Mononuclear cell (primary cell): ENCODE data around the gene NMNAT2. TPM values are rescaled to one million over a fixed set of nuclear protein-coding genes. Genes with fewer than 3 reads are reported as not detected.

Experiments used
- H3K27me3 ChIP-seq: 2 replicates; pipeline ENCODE4 v1.6.0; 2011; ENCODE audit warnings: low read length, control low read depth; ENCODE audit not compliant: insufficient read depth
- H3K4me1 ChIP-seq: 2 replicates; pipeline ENCODE4 v1.5.1; 2011; ENCODE audit warnings: mild to moderate bottlenecking, low read length, control low read depth; ENCODE audit not compliant: insufficient read depth
- H3K4me3 ChIP-seq: 2 replicates; pipeline ENCODE4 v1.5.1; 2011; ENCODE audit warnings: mild to moderate bottlenecking, low read length, moderate library complexity
- H3K9me3 ChIP-seq: 2 replicates; pipeline ENCODE4 v1.5.1; 2011; ENCODE audit warnings: low read depth, mild to moderate bottlenecking, control low read depth, low read length
- total RNA-seq: library from RNA; depleted of rRNA; stranded (reverse); fragments of >200 nt; gene quantifications from one replicate; pipeline ENCODE4 v1.2.3, GENCODE V29; 2012

NMNAT2 gene
- total RNA-seq, 1 donor: not detected

DNA sequence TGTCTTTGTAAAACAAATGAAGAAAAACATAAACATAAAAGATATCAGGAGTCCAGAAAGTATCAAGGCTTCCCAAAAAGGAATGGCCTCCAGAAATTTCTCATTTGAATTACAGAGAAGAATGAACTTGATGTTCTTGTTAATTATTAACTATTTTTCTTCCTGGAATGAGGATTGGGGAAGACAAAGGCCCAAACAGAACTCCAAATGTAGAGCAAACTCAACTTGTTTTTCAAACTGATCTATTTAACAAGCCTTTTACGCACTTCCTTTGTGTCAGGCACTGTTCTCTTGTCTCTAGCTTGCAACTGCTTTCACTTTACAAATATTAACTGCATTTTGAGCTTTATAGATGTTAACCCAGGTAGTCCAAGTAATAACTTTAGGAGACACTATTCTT, 186.6 kb downstream of the NMNAT2 start:
- Histone ChIP-seq H3K4me3 (no peak overlapping the region), H3K27me3 (no peaks in the 10 kb centered on the region), H3K4me1 (no peaks in the 10 kb centered on the region), H3K9me3 (no peaks in the 10 kb centered on the region)

DNA sequence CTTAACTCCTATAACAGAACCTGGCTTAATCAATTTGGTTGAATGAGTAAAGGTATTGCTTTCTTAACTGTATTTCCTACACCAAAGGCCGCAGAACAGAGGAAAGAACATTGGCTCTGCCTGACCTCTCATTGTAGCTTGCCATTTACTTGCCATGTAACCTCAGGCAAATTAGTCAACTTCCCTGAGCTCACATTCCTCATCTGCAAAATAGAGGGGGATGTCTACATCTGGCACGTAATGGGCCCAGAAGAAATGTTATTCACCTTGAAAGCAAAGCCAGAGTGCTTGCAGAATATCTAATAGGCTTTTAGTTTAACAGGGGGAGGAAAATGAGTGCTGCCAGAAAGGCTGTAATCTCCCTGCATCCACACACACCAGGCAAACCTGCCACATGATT, 187.8 kb downstream of the NMNAT2 start:
- Histone ChIP-seq H3K9me3 (no peaks in the 10 kb centered on the region), H3K4me3 (no peak overlapping the region), H3K4me1 (no peaks in the 10 kb centered on the region), H3K27me3 (no peaks in the 10 kb centered on the region)

DNA sequence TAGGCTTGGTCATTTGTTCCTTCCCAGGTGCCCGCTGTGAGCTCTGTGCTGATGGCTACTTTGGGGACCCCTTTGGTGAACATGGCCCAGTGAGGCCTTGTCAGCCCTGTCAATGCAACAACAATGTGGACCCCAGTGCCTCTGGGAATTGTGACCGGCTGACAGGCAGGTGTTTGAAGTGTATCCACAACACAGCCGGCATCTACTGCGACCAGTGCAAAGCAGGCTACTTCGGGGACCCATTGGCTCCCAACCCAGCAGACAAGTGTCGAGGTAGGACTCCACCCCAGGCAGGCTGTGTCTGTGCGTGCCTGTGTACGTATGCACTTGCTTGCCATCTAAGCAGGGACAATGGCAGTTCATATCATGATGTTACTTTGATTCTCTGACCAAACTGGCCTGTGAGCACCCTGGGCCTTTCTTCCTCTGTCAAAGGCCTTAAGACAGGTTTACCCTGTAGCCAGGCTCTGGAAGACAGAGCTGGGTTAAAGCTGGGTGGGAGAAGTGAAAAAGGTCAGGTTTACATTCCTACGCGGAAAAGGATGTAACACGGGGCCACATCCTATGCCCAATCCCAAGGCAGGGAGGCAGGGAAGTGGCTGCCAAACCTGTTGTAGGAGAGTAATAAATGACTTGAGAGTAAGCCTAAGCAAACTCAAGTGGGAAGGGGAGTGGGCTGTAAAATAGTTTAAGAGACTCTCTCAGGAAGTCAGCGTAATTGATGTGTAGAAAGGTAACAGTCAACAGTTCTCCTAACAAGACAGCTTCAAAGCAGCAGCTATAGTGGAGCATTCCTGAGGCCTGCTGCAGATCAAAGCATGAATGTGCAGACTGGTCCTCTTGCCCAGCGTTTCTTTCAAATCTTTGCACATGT, 189.6 kb downstream of the NMNAT2 start:
- Histone ChIP-seq H3K9me3 (no peaks in the 10 kb centered on the region), H3K4me3 (no peak overlapping the region), H3K27me3 (no peaks in the 10 kb centered on the region), H3K4me1 (no peaks in the 10 kb centered on the region)

DNA sequence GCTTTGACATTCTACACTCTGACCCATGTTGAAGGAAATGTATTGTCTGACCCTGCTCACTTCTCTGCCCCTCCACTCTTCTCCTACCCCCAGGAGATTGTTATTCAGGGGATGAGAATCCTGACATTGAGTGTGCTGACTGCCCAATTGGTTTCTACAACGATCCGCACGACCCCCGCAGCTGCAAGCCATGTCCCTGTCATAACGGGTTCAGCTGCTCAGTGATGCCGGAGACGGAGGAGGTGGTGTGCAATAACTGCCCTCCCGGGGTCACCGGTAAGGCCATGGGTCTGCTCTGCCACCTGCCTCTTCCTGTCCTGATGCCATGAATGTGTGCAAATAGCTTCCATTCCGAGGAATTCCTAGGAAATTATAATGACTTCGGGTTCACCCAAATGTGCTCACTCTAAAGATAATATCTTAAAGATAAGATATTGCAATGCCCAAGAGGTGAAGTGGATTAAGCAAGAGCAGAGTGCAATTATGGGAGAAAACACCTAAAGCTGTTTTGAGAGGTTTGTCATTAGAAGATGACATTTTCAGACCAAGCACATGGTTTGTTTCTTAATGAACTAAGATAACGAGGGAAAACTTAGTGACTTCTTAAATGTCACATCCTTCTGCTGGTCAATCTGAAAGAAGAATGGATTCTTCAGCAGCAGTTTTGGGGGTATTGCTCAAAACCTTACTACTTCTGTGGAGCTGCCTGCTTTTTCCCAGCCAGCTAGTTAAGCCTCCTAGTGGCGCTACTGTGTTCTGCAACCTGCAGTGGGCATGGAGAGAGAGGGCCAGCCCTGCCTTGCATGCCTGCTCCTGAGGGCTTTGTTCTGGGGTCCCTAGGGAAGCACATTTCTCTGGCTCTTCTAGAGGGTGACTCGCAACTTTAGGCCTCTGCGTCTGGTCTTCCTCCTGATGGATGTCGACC, 190.5 kb downstream of the NMNAT2 start:
- Histone ChIP-seq H3K4me1 (no peaks in the 10 kb centered on the region), H3K4me3 (no peak overlapping the region), H3K9me3 (no peaks in the 10 kb centered on the region), H3K27me3 (no peaks in the 10 kb centered on the region)

DNA sequence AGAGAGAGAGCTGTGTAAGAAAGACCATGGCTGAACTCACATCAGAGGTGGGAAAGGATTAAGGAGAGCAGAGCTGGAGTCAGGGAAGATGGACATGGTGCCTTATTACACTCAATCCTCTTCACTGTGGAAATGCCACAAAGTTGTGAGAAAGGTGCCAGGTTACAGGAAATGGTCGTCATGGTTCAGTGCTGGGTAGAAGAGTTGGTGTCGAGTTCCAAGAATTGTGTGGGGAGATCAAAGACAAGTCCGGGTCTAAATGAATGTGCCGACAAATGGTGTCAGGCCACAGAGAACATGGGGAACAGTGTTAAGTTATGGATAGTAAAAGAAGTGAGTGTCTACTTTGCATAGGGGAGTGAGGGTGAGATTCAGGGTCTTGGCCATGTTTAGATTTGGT, 191.2 kb downstream of the NMNAT2 start:
- Histone ChIP-seq H3K4me3 (no peak overlapping the region), H3K4me1 (no peaks in the 10 kb centered on the region), H3K27me3 (no peaks in the 10 kb centered on the region)

DNA sequence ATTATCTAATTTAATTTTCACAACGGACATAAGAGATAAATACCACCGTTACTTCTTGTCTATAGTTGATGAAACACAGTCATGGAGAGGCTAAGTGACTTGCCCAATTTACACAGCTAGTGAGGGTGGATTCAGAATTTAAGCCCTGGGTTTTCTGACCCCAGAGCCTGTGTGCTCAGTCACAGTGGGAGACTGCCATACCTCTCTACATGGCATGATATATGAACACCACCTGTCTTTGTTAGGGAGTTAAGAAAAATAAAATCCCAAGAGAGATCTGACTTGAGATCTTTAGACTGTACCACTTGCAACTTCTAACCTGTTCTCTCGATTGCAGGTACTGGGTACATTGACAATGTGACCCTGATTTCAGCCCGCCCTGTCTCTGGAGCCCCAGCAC, 191.8 kb downstream of the NMNAT2 start:
- no peaks in the 10 kb centered on the region for H3K27me3 ChIP-seq
- no peaks in the 10 kb centered on the region for H3K4me1 ChIP-seq
- no peaks in the 10 kb centered on the region for H3K9me3 ChIP-seq
- no peak overlapping the region for H3K4me3 ChIP-seq

More for the DNA sequence above, 191.2 kb downstream of the NMNAT2 start:
- H3K9me3 ChIP-seq: no peaks in the 10 kb centered on the region

DNA sequence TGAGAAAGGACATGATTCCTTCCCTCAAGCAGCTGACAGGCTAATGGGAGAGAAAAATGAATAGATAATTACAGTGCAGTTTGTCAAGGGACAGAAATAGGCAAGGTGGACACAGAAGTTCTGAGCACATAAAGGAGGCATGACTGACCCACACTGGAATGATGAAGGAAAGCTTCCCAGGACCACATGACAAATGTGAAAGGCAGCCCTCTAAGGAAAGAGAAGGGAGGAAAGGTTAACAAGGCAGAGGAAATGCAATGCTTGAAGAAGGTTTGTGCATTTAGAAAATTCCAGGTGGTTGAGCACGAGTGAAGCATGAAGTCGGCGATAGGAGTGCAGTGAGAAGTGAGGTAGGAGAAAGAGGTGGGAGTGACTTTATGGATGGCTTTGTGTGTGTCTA, 194.7 kb downstream of the NMNAT2 start:
- H3K27me3 ChIP-seq: no peaks in the 10 kb centered on the region

DNA sequence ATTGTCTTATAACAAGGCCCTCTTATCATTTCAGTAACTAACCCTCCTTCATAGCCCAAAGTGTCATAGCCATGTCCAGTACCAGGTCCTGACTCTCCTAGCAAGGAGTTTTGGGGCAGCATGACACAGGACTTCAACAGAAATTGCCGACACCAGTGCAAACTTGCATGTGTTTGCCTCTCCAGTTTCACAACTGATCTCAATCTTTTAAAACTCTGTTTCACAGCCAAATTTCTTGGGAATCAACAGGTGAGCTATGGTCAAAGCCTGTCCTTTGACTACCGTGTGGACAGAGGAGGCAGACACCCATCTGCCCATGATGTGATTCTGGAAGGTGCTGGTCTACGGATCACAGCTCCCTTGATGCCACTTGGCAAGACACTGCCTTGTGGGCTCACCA, 195.3 kb downstream of the NMNAT2 start:
- Histone ChIP-seq H3K27me3 (no peaks in the 10 kb centered on the region), H3K4me1 (peaks cover 6% of the 10 kb centered on the region), H3K9me3 (no peaks in the 10 kb centered on the region), H3K4me3 (no peak overlapping the region)

More for the DNA sequence above, 194.7 kb downstream of the NMNAT2 start:
- no peak overlapping the region for H3K4me3 ChIP-seq
- no peaks in the 10 kb centered on the region for H3K9me3 ChIP-seq
- H3K4me1 ChIP-seq: peaks cover 5% of the 10 kb centered on the region

DNA sequence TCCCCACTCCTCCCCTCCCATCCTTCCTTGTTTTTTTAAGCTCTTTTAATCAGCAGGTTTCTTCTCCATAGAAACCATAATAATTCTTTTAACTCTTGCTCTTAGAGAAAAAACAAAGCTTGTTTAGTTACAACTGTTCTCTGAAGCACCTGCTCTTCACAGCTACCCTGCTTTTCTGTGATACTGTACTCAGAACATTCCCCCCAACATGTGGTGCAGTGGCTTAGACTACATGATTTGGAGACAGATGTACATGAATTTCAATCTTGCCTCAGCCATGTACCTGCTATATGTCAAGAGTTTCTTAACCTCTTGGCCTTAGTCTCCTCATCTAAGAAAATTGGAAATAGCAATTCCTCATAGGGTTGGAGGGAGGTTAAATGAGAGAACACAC, 198.6 kb downstream of the NMNAT2 start:
- Histone ChIP-seq H3K4me3 (no peak overlapping the region), H3K9me3 (no peaks in the 10 kb centered on the region), H3K27me3 (no peaks in the 10 kb centered on the region), H3K4me1 (peaks cover 6% of the 10 kb centered on the region)

DNA sequence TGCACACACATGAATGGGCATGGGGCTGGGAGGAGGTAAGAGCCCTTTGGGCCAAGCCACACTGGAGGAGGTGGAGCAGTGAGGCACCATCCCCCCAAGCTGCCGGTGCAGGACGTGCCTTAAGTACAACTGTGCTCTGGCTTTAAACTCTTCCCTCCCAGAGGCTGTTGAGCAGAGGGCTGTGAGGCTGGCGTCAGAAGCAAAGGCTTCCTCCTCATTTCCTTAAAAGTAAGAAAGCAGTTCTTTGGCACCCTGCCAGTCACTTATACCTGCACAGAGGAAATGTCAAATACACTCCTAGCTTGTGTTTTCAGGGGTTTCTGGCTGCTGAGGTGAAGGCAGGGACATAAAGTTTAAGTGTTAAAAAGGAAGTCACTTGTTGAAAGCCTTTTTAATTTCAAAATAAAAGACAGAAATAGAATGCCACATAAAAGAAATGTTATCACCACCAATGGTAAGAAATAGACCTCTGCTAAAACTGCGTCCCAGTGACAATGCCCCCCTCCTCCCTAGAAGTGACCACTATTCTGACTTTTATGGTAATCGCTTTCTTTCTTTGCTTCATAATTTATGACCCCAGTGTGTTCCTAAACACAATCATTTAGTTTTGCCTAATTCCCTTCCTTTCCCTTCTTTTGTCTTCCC, 199.1 kb downstream of the NMNAT2 start:
- H3K4me3 ChIP-seq: no peak overlapping the region
- no peaks in the 10 kb centered on the region for H3K27me3 ChIP-seq
- H3K4me1 ChIP-seq: peaks cover 6% of the 10 kb centered on the region
- H3K9me3 ChIP-seq: no peaks in the 10 kb centered on the region

DNA sequence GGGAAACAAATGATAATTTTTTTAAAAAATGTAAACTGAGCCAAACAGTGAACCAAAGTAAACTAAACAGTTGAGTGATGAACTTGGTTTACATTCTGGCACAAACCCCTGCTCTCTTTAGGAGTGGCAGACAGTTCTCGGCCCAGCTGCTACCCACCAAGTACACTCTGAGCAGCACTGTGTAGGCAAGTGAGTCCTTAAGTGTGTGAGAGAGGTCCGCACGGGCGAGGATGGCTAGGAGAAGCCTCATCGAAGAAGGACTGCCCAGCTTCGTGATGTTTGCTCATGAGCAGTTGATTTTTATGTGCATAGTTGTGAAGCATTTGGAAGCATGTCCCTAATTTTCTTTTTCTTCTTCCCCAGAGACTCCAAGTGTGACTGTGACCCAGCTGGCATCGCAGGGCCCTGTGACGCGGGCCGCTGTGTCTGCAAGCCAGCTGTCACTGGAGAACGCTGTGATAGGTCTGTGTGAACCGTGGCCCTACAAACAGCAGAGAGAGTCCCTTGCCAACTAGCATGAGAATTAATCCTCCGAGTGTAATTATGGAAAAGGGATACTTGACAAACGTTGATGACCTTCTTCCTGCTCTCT, 200.1 kb downstream of the NMNAT2 start:
- Histone ChIP-seq H3K9me3 (no peaks in the 10 kb centered on the region), H3K4me3 (no peak overlapping the region), H3K4me1 (peaks cover 6% of the 10 kb centered on the region), H3K27me3 (no peaks in the 10 kb centered on the region)

DNA sequence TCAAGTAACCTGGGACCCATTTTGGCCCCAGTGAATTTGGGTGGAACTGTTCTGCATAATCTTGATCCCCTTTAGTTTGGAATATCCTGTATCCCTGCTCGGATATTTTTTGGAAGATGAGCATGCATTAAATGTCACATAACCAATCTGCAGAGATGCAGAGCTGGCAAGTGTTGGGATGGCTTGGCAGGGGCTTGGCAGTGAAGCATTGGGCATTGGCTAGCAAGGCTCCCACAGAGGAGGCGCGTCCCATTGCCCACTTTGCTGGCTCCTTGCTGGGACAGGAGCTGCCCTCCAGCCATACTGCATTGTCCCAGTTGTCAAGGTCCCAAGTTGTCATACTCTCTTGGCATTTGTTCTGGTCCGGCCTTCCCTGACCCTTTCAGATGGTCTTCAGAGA, 202.2 kb downstream of the NMNAT2 start:
- Histone ChIP-seq H3K27me3 (no peaks in the 10 kb centered on the region), H3K4me1 (peaks cover 6% of the 10 kb centered on the region), H3K9me3 (no peaks in the 10 kb centered on the region), H3K4me3 (no peak overlapping the region)

DNA sequence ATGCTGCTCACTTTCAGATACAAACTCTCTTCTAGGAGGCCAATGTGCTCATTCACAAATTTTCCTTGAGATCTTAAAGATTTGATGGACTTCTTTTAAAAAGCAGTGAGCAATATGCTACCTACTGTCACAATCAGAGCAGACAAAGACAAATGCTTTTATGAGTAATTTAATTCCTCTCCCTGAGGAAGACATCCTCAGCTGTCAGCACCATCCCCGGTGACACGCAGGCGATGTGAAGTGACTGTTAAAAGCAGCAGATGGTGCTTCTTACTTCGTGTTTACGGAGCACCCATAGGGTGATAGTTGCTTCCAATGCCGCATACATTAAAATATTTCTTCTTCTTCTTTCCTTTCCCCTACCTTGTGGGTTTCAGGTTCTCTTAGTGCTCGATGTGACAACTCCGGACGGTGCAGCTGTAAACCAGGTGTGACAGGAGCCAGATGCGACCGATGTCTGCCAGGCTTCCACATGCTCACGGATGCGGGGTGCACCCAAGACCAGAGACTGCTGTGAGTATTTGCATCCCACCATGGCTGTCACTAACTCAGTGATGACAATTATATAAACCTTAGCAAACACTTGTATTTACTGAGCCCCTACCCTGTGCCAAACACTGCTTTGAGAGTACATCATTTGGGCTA, 203.0 kb downstream of the NMNAT2 start:
- Histone ChIP-seq H3K9me3 (no peaks in the 10 kb centered on the region), H3K4me3 (no peak overlapping the region), H3K27me3 (no peaks in the 10 kb centered on the region), H3K4me1 (peaks cover 6% of the 10 kb centered on the region)
